WTC11 (cell line): ENCODE results near the gene TGFBRAP1. TPM values are rescaled to one million over a fixed set of nuclear protein-coding genes. Genes with fewer than 3 reads are reported as not detected.

Source experiments
- ATAC-seq: fragments of 200-7000 bp; cut with Tn5 transposase; 2 replicates; pipeline ENCODE4 v1.10.0; 2021; ENCODE audit warnings: mild to moderate bottlenecking, moderate library complexity
- CTCF ChIA-PET: fragments of 300-600 bp; sonication (Branson Sonifier 250); formaldehyde crosslinking; loops from one replicate; lab custom pipeline; 2021; ENCODE audit warnings: antibody characterized with exemption; lab: Charles Lee
- POLR2A ChIA-PET: fragments of 350-600 bp; sonication (Branson Sonifier 250); formaldehyde crosslinking; loops from one replicate; lab custom pipeline; 2021; ENCODE audit warnings: antibody characterized with exemption; lab: Charles Lee
- DNase-seq: peaks from one replicate; pipeline ENCODE4 v3.0.0; 2021; ENCODE audit warnings: low spot score
- H3K27ac Mint-ChIP-seq: 2 replicates; pipeline ENCODE4 v1.8.0; 2021; ENCODE audit warnings: mixed read lengths
- H3K27me3 Mint-ChIP-seq: 2 replicates; pipeline ENCODE4 v1.8.0; 2021; ENCODE audit warnings: low read depth, mild to moderate bottlenecking, moderate library complexity, mixed read lengths
- H3K36me3 Mint-ChIP-seq: 2 replicates; pipeline ENCODE4 v1.8.0; 2021; ENCODE audit warnings: mixed read lengths
- H3K4me1 Mint-ChIP-seq: 2 replicates; pipeline ENCODE4 v1.8.0; 2022; ENCODE audit warnings: mixed read lengths
- H3K4me3 Mint-ChIP-seq: 2 replicates; pipeline ENCODE4 v1.8.0; 2021; ENCODE audit warnings: mild to moderate bottlenecking, moderate library complexity, mixed read lengths
- H3K9me3 Mint-ChIP-seq: 2 replicates; pipeline ENCODE4 v1.8.0; 2021; ENCODE audit warnings: mixed read lengths
- ARID4B ChIP-seq: sonication (generic); formaldehyde crosslinking; IDR thresholded peaks from 2 replicates; pipeline ENCODE4 v1.8.0; 2023; ENCODE audit warnings: missing genetic modification reagents, mild to moderate bottlenecking, borderline replicate concordance
- CBFB ChIP-seq: sonication (generic); formaldehyde crosslinking; IDR thresholded peaks from 2 replicates; pipeline ENCODE4 v1.8.1; 2022; ENCODE audit warnings: mild to moderate bottlenecking, low read depth, missing genetic modification reagents
- CREB1 ChIP-seq: sonication (generic); formaldehyde crosslinking; IDR thresholded peaks from 2 replicates; pipeline ENCODE4 v1.8.0; 2023; ENCODE audit warnings: mild to moderate bottlenecking, missing genetic modification reagents
- ESRRA ChIP-seq: sonication (generic); formaldehyde crosslinking; IDR thresholded peaks from 2 replicates; pipeline ENCODE4 v1.8.1; 2022; ENCODE audit warnings: mild to moderate bottlenecking, missing genetic modification reagents, borderline replicate concordance
- ETV6 ChIP-seq: sonication (generic); formaldehyde crosslinking; IDR thresholded peaks from 2 replicates; pipeline ENCODE4 v1.8.1; 2022; ENCODE audit warnings: mild to moderate bottlenecking, missing genetic modification reagents
- GTF2I ChIP-seq: fragments of 250-450 bp; sonication (Bioruptor Pico); conservative IDR thresholded peaks from 2 replicates; pipeline ENCODE4 v1.4.0; 2021; ENCODE audit warnings: mild to moderate bottlenecking
- NFE2L1 ChIP-seq: sonication (generic); formaldehyde crosslinking; IDR thresholded peaks from 2 replicates; pipeline ENCODE4 v1.8.1; 2023; ENCODE audit warnings: missing genetic modification reagents
- OVOL2 ChIP-seq: fragments of 250-450 bp; sonication (Bioruptor Pico); IDR thresholded peaks from 2 replicates; pipeline ENCODE4 v1.9.0; 2021; ENCODE audit warnings: mild to moderate bottlenecking, borderline replicate concordance
- PRDM15 ChIP-seq: sonication (generic); formaldehyde crosslinking; IDR thresholded peaks from 2 replicates; pipeline ENCODE4 v1.8.0; 2022; ENCODE audit warnings: missing genetic modification reagents
- TEAD4 ChIP-seq: sonication (generic); formaldehyde crosslinking; IDR thresholded peaks from 2 replicates; pipeline ENCODE4 v1.8.0; 2022; ENCODE audit warnings: mild to moderate bottlenecking, missing genetic modification reagents
- TP53 ChIP-seq: sonication (generic); formaldehyde crosslinking; IDR thresholded peaks from 2 replicates; pipeline ENCODE4 v1.8.1; 2023; ENCODE audit warnings: mild to moderate bottlenecking, missing genetic modification reagents
- USF1 ChIP-seq: sonication (generic); formaldehyde crosslinking; IDR thresholded peaks from 2 replicates; pipeline ENCODE4 v1.8.0; 2022; ENCODE audit warnings: mild to moderate bottlenecking, missing genetic modification reagents
- ZBTB21 ChIP-seq: sonication (generic); formaldehyde crosslinking; IDR thresholded peaks from 2 replicates; pipeline ENCODE4 v1.8.1; 2023; ENCODE audit warnings: mild to moderate bottlenecking, missing genetic modification reagents, borderline replicate concordance
- ZNF138 ChIP-seq: sonication (generic); formaldehyde crosslinking; conservative IDR thresholded peaks from 2 replicates; pipeline ENCODE4 v1.8.1; 2022; ENCODE audit warnings: mild to moderate bottlenecking, moderate library complexity, missing genetic modification reagents
- ZSCAN18 ChIP-seq: fragments of 250-450 bp; sonication (Bioruptor Pico); IDR thresholded peaks from 2 replicates; pipeline ENCODE4 v2.1.2; 2022; ENCODE audit warnings: mild to moderate bottlenecking, moderate library complexity
- total RNA-seq: library from RNA; stranded (reverse); gene quantifications from 3 replicates; pipeline ENCODE4 v1.2.3, GENCODE V29; 2021

TGFBRAP1 gene
- total RNA-seq, 1 experiment from 2014 or later = 16.3 TPM

GRCh38 chr2:105364436-105365139, 35.1 kb upstream of the TGFBRAP1 start (continued):
- no peak for TF ChIP-seq TP53 (CRISPR knock-in tag)
- TF ChIP-seq CBFB (CRISPR knock-in tag) = no peak
- no peak for TF ChIP-seq ESRRA (CRISPR knock-in tag)
- no peak for TF ChIP-seq NFE2L1 (CRISPR knock-in tag)

- DNase-seq = no peak
- no peak overlapping the region for H3K4me3 Mint-ChIP-seq
- TF ChIP-seq OVOL2 = no peak
- TF ChIP-seq ARID4B (CRISPR knock-in tag) = no peak
- ChIA-PET POLR2A (no interaction called here), CTCF (no interaction called here)
- no peaks in the 10 kb centered on the region for H3K9me3 Mint-ChIP-seq
- no peak overlapping the region for H3K27ac Mint-ChIP-seq
- no peak for ATAC-seq
- no peaks in the 10 kb centered on the region for H3K27me3 Mint-ChIP-seq
- H3K4me1 Mint-ChIP-seq = no peaks in the 10 kb centered on the region
- peaks cover 38% of the 10 kb centered on the region for H3K36me3 Mint-ChIP-seq
Measured at GRCh38 chr2:105362862-105363591, 33.5 kb upstream of the TGFBRAP1 start.

- POLR2A ChIA-PET = no interaction called here
- Mint-ChIP-seq H3K4me1 (no peaks in the 10 kb centered on the region), H3K36me3 (peaks cover 37% of the 10 kb centered on the region), H3K27me3 (no peaks in the 10 kb centered on the region), H3K9me3 (no peaks in the 10 kb centered on the region), H3K27ac (no peak overlapping the region), H3K4me3 (no peak overlapping the region)
- CTCF ChIA-PET = no interaction called here
- ATAC-seq (no peak), DNase-seq (no peak)
- TF ChIP-seq CREB1 (CRISPR knock-in tag) (no peak), ARID4B (CRISPR knock-in tag) (no peak), GTF2I (CRISPR knock-in tag) (no peak), ZSCAN18 (no peak), PRDM15 (CRISPR knock-in tag) (no peak), ZBTB21 (CRISPR knock-in tag) (no peak), ZNF138 (no peak), TEAD4 (CRISPR knock-in tag) (no peak), ESRRA (CRISPR knock-in tag) (no peak), ETV6 (no peak), USF1 (CRISPR knock-in tag) (no peak)
Measured at GRCh38 chr2:105361102-105361889, 31.8 kb upstream of the TGFBRAP1 start.
